Stimulated activated CD4-positive, alpha-beta T cell treated with anti-CD3 and anti-CD28 coated beads, Interleukin-1b, Interleukin-23, amount 100 ng/mL, for 1 hour (primary cell): ENCODE results near the gene COL9A3.
"Not testable (repeated sequence)": the region's sequence is repeated elsewhere in the genome, so short reads cannot be mapped to it uniquely, and the experiment has no call there.

ENCODE experiments used
- DNase-seq, 2 donors: peaks; one replicate each; pipeline ENCODE4 v3.0.0-alpha.2; 2020; ENCODE audit warnings: low read depth in 2 of 2

The COL9A3 gene

GRCh38 chr20:62856931-62857619, 40.2 kb downstream of the COL9A3 start:
- DNase-seq: no peak

GRCh38 chr20:62858058-62858830, 41.4 kb downstream of the COL9A3 start:
- DNase-seq: no peak

GRCh38 chr20:62859721-62860120, 42.9 kb downstream of the COL9A3 start:
- no peak for DNase-seq

GRCh38 chr20:62860391-62860923, 43.6 kb downstream of the COL9A3 start:
- DNase-seq: no peak

- DNase-seq: no peak
These were observed 44.3 kb downstream of the COL9A3 start for GRCh38 chr20:62860924-62861691.

- peak; percentile 91 to 94 for DNase-seq
These were observed 45.0 kb downstream of the COL9A3 start, which contains the start of gene TCFL5 for GRCh38 chr20:62861726-62862336. TSS of gene TCFL5 (minus strand) at chr20:62861822. CDS start at chr20:62861670, 152 bp downstream.

GRCh38 chr20:62864207-62864606, 47.4 kb downstream of the COL9A3 start:
- no peak for DNase-seq

- no peak for DNase-seq
These were observed 55.5 kb downstream of the COL9A3 start for GRCh38 chr20:62872184-62872847.

GRCh38 chr20:62872862-62873261, 56.0 kb downstream of the COL9A3 start:
- no peak for DNase-seq

- DNase-seq: no peak
These were observed 56.4 kb downstream of the COL9A3 start for GRCh38 chr20:62873280-62873679.

- not testable (repeated sequence) for DNase-seq
These were observed 56.8 kb downstream of the COL9A3 start for GRCh38 chr20:62873681-62874031.

GRCh38 chr20:62874964-62875344, 58.1 kb downstream of the COL9A3 start:
- DNase-seq: no peak

- DNase-seq: no peak
These were observed 58.8 kb downstream of the COL9A3 start for GRCh38 chr20:62875419-62876361.

- no peak for DNase-seq
These were observed 59.7 kb downstream of the COL9A3 start for GRCh38 chr20:62876501-62876901.

GRCh38 chr20:62876902-62877816, 60.3 kb downstream of the COL9A3 start:
- DNase-seq: no peak

- no peak for DNase-seq
These were observed 61.6 kb downstream of the COL9A3 start for GRCh38 chr20:62878244-62879038.

GRCh38 chr20:62879275-62880146, 62.7 kb downstream of the COL9A3 start:
- DNase-seq: no peak
